ENCODE data around the gene COPS2. TPM values are rescaled to one million over a fixed set of nuclear protein-coding genes. Genes with fewer than 3 reads are reported as not detected.

Gene COPS2
- total and polyA plus RNA-seq, 9 of the 15 experiments (the other 6 are each of a cell fraction or from before 2014, with no cell fraction given), result 66.4 to 154 (median 117) TPM

- TF ChIP-seq ARID3A (IDR thresholded peaks at IDR 0.05; ENCODE audit: borderline replicate concordance, low read depth, low read length) (peak; percentile 49; the same call in 1 of the 2 replicates), ZNF23 (CRISPR knock-in tag; IDR thresholded peaks at IDR 0.05) (no peak), ZFP30 (CRISPR knock-in tag; IDR thresholded peaks at IDR 0.05; ENCODE audit: borderline replicate concordance) (no peak), FOXJ2 (tag; IDR thresholded peaks at IDR 0.05) (peak; percentile 94), SMAD4 (CRISPR knock-in tag; conservative IDR thresholded peaks at IDR 0.05) (no peak), WHSC1 (IDR thresholded peaks at IDR 0.05; ENCODE audit: low read length) (no peak), BCOR (IDR thresholded peaks at IDR 0.05) (no peak; the same call in 1 of the 2 replicates), XRCC5 (IDR thresholded peaks at IDR 0.05; ENCODE audit: low read depth, low read length) (peak; percentile 98), CBX3 (IDR thresholded peaks at IDR 0.05; ENCODE audit: borderline replicate concordance in 1 of 2, low read length in 2 of 2) (peak in 1 of 2 experiments; percentile 95; a peak in 2 of 3 replicates), U2AF1 (optimal IDR thresholded peaks at IDR 0.05; ENCODE audit: low read depth, low read length) (no peak), E4F1 (CRISPR knock-in tag; IDR thresholded peaks at IDR 0.05; ENCODE audit: borderline replicate concordance) (no peak), VEZF1 (CRISPR knock-in tag; IDR thresholded peaks at IDR 0.05) (peak; percentile 83), NCOA2 (IDR thresholded peaks at IDR 0.05; ENCODE audit: partially characterized antibody in 2 of 2) (no peak), STAT5A (IDR thresholded peaks at IDR 0.05; ENCODE audit: borderline replicate concordance, low read length) (peak; percentile 43; the same call in 1 of the 2 replicates), NFRKB (IDR thresholded peaks at IDR 0.05; ENCODE audit: low read depth) (peak; percentile 94), MEIS2 (IDR thresholded peaks at IDR 0.05; ENCODE audit: partially characterized antibody) (peak; percentile 66), MTA2 (IDR thresholded peaks at IDR 0.05; ENCODE audit: low read depth) (no peak), ZBTB8A (IDR thresholded peaks at IDR 0.05; ENCODE audit: partially characterized antibody) (no peak), MXD1 (CRISPR knock-in tag; IDR thresholded peaks at IDR 0.05; ENCODE audit: borderline replicate concordance, poor library complexity, severe bottlenecking) (no peak), RAD21 (CRISPR knock-in tag; conservative IDR thresholded peaks at IDR 0.05 in 1 of 2, IDR thresholded peaks at IDR 0.05 in 1 of 2) (no peak)
These were observed at the start of gene COPS2 (continued) for GRCh38 chr15:49155110-49155833.
